PC-3 (cell line): ENCODE results near the gene NDUFV1. TPM values are rescaled to one million over a fixed set of nuclear protein-coding genes. Genes with fewer than 3 reads are reported as not detected.
A peak's percentile ranks its signal among the peaks of the same experiment; 100 is the strongest.

ENCODE experiments used
- ATAC-seq: fragments of 200-7000 bp; cut with Tn5 transposase; 2 replicates; pipeline ENCODE4 v1.9.1; 2020; ENCODE audit warnings: mild to moderate bottlenecking, moderate library complexity
- BruUV-seq: library from RNA; stranded (reverse); fragments of 400-500 nt; replicated peaks from 2 replicates; lab custom pipeline; 2021; lab: Mats Ljungman, UMichigan
- CTCF ChIA-PET: fragments of 300-600 bp; sonication (Branson Sonifier 250); formaldehyde crosslinking; loops from one replicate; lab custom pipeline; 2022; ENCODE audit warnings: antibody characterized with exemption; lab: Charles Lee
- POLR2A ChIA-PET: fragments of 300-600 bp; sonication (Branson Sonifier 250); formaldehyde crosslinking; loops from one replicate; lab custom pipeline; 2022; ENCODE audit warnings: antibody characterized with exemption; ENCODE audit not compliant: unreplicated experiment; lab: Charles Lee
- DNase-seq: peaks from one replicate; pipeline ENCODE4 v3.0.0-alpha.2; 2015
- H2AFZ ChIP-seq: fragments of 300-600 bp; sonication (generic); 2 replicates; pipeline ENCODE4 v1.6.0; 2016; ENCODE audit warnings: antibody characterized with exemption, low read length
- H3F3A ChIP-seq: fragments of 300-600 bp; sonication (generic); one replicate; pipeline ENCODE4 v1.6.0; 2017; ENCODE audit warnings: antibody characterized with exemption, low read length, control low read depth, mild to moderate bottlenecking; ENCODE audit not compliant: unreplicated experiment
- H3K27ac ChIP-seq: fragments of 300-600 bp; sonication (generic); 2 replicates; pipeline ENCODE4 v1.5.1; 2016; ENCODE audit warnings: mild to moderate bottlenecking, low read length
- H3K27me3 ChIP-seq: fragments of 300-600 bp; sonication (generic); 2 replicates; pipeline ENCODE4 v1.6.1; 2016; ENCODE audit warnings: low read length, mixed read lengths
- H3K36me3 ChIP-seq: fragments of 300-600 bp; sonication (generic); 2 replicates; pipeline ENCODE4 v1.6.1; 2016; ENCODE audit warnings: low read depth, mixed run types, low read length, mixed read lengths
- H3K4me1 ChIP-seq: fragments of 300-600 bp; sonication (generic); 2 replicates; pipeline ENCODE4 v1.5.1; 2016; ENCODE audit warnings: low read length; ENCODE audit not compliant: insufficient read depth
- H3K4me2 ChIP-seq: fragments of 300-600 bp; sonication (generic); 2 replicates; pipeline ENCODE4 v1.6.0; 2016; ENCODE audit warnings: low read length
- H3K4me3 ChIP-seq: fragments of 300-600 bp; sonication (generic); 2 replicates; pipeline ENCODE4 v1.5.1; 2016; ENCODE audit warnings: mild to moderate bottlenecking, low read length, mixed read lengths
- H3K79me2 ChIP-seq: fragments of 300-600 bp; sonication (generic); 2 replicates; pipeline ENCODE4 v1.6.1; 2017; ENCODE audit warnings: low read length, mixed read lengths
- H3K9ac ChIP-seq: fragments of 300-600 bp; sonication (generic); 2 replicates; pipeline ENCODE4 v1.6.0; 2016; ENCODE audit warnings: mild to moderate bottlenecking, low read length
- H3K9me2 ChIP-seq: fragments of 300-600 bp; sonication (generic); replicated peaks from 2 replicates; pipeline ENCODE4 v1.6.1; 2016; ENCODE audit warnings: mixed run types, low read length, mixed read lengths
- H3K9me3 ChIP-seq: fragments of 300-600 bp; sonication (generic); 2 replicates; pipeline ENCODE4 v1.6.1; 2016; ENCODE audit warnings: low read length, mixed read lengths
- H4K20me1 ChIP-seq: fragments of 300-600 bp; sonication (generic); 2 replicates; pipeline ENCODE4 v1.6.1; 2016; ENCODE audit warnings: low read length, mixed read lengths
- CTCF ChIP-seq: fragments of 300-600 bp; sonication (generic); conservative IDR thresholded peaks from 2 replicates; pipeline ENCODE4 v1.5.1; 2017; ENCODE audit warnings: antibody characterized with exemption, low read depth, mild to moderate bottlenecking, low read length
- EZH2 ChIP-seq: fragments of 300-600 bp; sonication (generic); IDR thresholded peaks from one replicate; pipeline ENCODE4 v1.6.1; 2017; ENCODE audit warnings: antibody characterized with exemption, mild to moderate bottlenecking, low read length; ENCODE audit not compliant: unreplicated experiment
- EZH2phosphoT487 ChIP-seq: fragments of 300-600 bp; sonication (generic); IDR thresholded peaks from 2 replicates; pipeline ENCODE4 v1.6.1; 2018; ENCODE audit warnings: mild to moderate bottlenecking, antibody characterized with exemption, low read length, borderline replicate concordance
- intact Hi-C: fragments of 100-400 bp; cut with micrococcal nuclease; formaldehyde crosslinking; loops from 2 replicates; pipeline ENCODE4 v1.9.0; 2023
- total RNA-seq: library from RNA; depleted of rRNA; stranded (reverse); fragments of >200 nt; gene quantifications from 2 replicates; pipeline ENCODE4 v1.2.3, GENCODE V29; 2014

NDUFV1 gene
- total RNA-seq, 1 experiment from 2014 or later, result 499 TPM

- Histone ChIP-seq H3K9ac (no peak overlapping the region), H3F3A (no peaks in the 10 kb centered on the region), H3K9me3 (no peaks in the 10 kb centered on the region), H3K9me2 (no peaks in the 10 kb centered on the region), H2AFZ (peak overlapping the region; percentile 62; the same call in 1 of the 2 replicates), H3K4me2 (peak overlapping the region; percentile 34), H3K79me2 (peaks cover 19% of the 10 kb centered on the region), H4K20me1 (0 out of 2 replicates have a peak, but pooled peaks cover 6% of the 10 kb centered on the region), H3K27me3 (no peaks in the 10 kb centered on the region), H3K27ac (no peak overlapping the region), H3K4me3 (peak overlapping the region; percentile 46; the same call in 1 of the 2 replicates), H3K36me3 (peaks cover 3% of the 10 kb centered on the region; the same call in 1 of the 2 replicates), H3K4me1 (peaks cover 26% of the 10 kb centered on the region)
- DNase-seq (no peak), ATAC-seq (no peak)
- ChIA-PET CTCF (no interaction called here), POLR2A (no interaction called here)
- BruUV-seq, result no TSS peak
- intact Hi-C loops, result no loop called here
- TF ChIP-seq EZH2 (no peak), EZH2phosphoT487 (no peak), CTCF (no peak)
Observed at GRCh38 chr11:67582011-67582410, 24.7 kb upstream of the NDUFV1 start.

DNA sequence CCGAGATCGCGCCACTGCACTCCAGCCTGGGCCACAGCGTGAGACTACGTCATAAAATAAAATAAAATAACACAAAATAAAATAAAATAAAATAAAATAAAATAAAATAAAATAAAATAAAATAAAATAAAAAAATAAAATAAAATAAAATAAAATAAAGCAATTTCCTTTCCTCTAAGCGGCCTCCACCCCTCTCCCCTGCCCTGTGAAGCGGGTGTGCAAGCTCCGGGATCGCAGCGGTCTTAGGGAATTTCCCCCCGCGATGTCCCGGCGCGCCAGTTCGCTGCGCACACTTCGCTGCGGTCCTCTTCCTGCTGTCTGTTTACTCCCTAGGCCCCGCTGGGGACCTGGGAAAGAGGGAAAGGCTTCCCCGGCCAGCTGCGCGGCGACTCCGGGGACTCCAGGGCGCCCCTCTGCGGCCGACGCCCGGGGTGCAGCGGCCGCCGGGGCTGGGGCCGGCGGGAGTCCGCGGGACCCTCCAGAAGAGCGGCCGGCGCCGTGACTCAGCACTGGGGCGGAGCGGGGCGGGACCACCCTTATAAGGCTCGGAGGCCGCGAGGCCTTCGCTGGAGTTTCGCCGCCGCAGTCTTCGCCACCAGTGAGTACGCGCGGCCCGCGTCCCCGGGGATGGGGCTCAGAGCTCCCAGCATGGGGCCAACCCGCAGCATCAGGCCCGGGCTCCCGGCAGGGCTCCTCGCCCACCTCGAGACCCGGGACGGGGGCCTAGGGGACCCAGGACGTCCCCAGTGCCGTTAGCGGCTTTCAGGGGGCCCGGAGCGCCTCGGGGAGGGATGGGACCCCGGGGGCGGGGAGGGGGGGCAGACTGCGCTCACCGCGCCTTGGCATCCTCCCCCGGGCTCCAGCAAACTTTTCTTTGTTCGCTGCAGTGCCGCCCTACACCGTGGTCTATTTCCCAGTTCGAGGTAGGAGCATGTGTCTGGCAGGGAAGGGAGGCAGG is 23.2 kb upstream of the NDUFV1 start, which contains the start of gene GSTP1:
Gene GSTP1, plus strand, starts transcription at position 566 of the 958 bp plus-strand sequence. Its CDS starts 32 bp downstream, at position 598.
- peak; percentile 82 for ATAC-seq
- Histone ChIP-seq H4K20me1 (0 out of 2 replicates have a peak, but pooled peaks cover 6% of the 10 kb centered on the region), H3K36me3 (peaks cover 7% of the 10 kb centered on the region; the same call in 1 of the 2 replicates), H3K4me1 (peaks cover 26% of the 10 kb centered on the region), H3K27me3 (no peaks in the 10 kb centered on the region), H3K4me2 (peak within 1 kb of the TSS; percentile 80), H3F3A (no peaks in the 10 kb centered on the region), H3K9ac (peak within 1 kb of the TSS; percentile 89), H3K4me3 (peak within 1 kb of the TSS; percentile 76), H3K27ac (peak within 1 kb of the TSS; percentile 46), H3K79me2 (peaks cover 19% of the 10 kb centered on the region), H3K9me2 (no peaks in the 10 kb centered on the region), H3K9me3 (no peaks in the 10 kb centered on the region), H2AFZ (peak within 1 kb of the TSS; percentile 62)
- CTCF ChIA-PET, result interaction anchor here (0.6 to 0.8 kb wide), 2 partner anchors 13 to 31 kb away, joined by 3 read pairs; no protein-coding TSS in a partner anchor
- POLR2A ChIA-PET, result interaction anchor here (0.5 kb wide), 1 partner anchor 88 kb away, joined by 3 read pairs; no protein-coding TSS in a partner anchor
- BruUV-seq, result no TSS peak
- intact Hi-C loops, result no loop called here
- DNase-seq, result peak; percentile 83
- no peak for TF ChIP-seq EZH2
- no peak for TF ChIP-seq EZH2phosphoT487
- TF ChIP-seq CTCF, result peak; percentile 53
